ENCODE results near the gene ADISSP.

ADISSP gene

DNA sequence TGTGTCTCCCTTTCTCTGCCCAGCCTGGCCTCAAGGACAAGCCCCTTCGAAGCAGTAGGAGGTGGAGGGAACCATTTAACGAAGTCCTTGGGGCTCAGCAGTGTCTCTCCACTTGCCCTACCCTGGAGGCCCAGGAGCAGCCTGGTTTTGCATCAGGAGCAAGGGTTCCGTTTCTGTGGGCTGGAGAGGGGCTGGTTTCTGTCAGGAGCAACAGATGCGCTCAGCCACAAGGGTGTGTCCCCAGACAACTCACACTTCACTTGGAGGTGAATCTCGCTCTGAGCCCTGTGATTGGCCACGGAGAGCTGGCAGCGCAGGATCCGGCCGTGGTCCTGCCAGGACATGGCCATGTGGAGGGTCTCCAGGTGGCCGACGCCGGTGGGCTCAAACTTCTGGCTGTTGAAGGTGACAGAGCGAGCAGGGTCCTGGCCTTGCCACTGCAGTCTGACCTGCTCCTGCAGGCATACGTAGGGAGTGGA is 62.0 kb downstream of the ADISSP start:
- Histone ChIP-seq H3K79me2 (ENCODE audit: control insufficient read depth, insufficient read depth, low read length, poor library complexity) (no peaks in the 10 kb centered on the region), H2AK5ac (ENCODE audit: low read length) (no peak overlapping the region), H2BK120ac (ENCODE audit: insufficient read depth, low read length, poor library complexity) (no peak overlapping the region), H2AFZ (ENCODE audit: insufficient read depth, low read length, poor library complexity) (no peak overlapping the region), H2BK12ac (ENCODE audit: low read length) (no peak overlapping the region), H3K4ac (ENCODE audit: low read depth, low read length) (no peak overlapping the region), H3K27me3 (ENCODE audit: insufficient read depth, low read length) (no peaks in the 10 kb centered on the region), H3K4me3 (ENCODE audit: low read depth, low read length) (no peak overlapping the region), H3K79me1 (ENCODE audit: low read length) (no peaks in the 10 kb centered on the region), H4K91ac (ENCODE audit: low read depth, low read length) (no peak overlapping the region), H4K12ac (ENCODE audit: low read depth, low read length) (no peak overlapping the region), H3K9ac (ENCODE audit: low read length) (no peak overlapping the region), H2BK5ac (ENCODE audit: low read depth, low read length, poor library complexity) (no peak overlapping the region), H3K4me2 (ENCODE audit: low read length) (no peak overlapping the region), H3K36me3 (ENCODE audit: control insufficient read depth in 1 of 2, insufficient read depth in 2 of 2, low read length in 2 of 2) (no peaks in the 10 kb centered on the region), H3K27ac (ENCODE audit: low read depth, low read length) (no peak overlapping the region), H3K9me3 (ENCODE audit: insufficient read depth, low read depth, low read length) (peaks cover 4% of the 10 kb centered on the region), H3K18ac (ENCODE audit: low read length) (no peak overlapping the region), H3K23ac (ENCODE audit: low read length) (no peak overlapping the region), H3K14ac (ENCODE audit: low read length) (no peak overlapping the region), H3K4me1 (ENCODE audit: control insufficient read depth in 1 of 2, insufficient read depth in 2 of 2, low read length in 2 of 2) (no peaks in the 10 kb centered on the region), H4K8ac (ENCODE audit: low read depth, low read length) (no peak overlapping the region)
- no peak for DNase-seq
- WGBS (ENCODE audit: extremely low coverage, insufficient coverage, insufficient read length), result no CpG with 5 or more reads among the region's 14 CpGs

DNA sequence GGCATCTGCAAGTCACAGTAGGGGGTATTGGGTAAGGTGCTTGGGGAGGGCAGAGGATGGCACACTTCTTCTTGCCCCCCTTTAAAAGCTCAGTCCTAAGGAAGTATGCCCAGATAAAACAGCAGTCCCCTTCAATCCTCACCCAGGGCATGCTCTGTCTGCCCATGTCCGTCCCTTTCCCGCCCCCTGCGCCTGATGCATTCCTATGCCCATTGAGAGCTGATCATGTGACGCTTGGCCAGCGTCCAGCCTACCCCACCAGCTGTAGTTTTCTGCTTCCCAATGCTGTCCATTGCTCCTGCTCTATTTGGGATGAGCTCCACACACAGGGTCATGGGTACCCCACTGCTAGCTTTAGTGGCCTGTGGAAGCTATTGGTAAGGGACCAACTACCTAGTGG is 63.5 kb downstream of the ADISSP start:
- Histone ChIP-seq H4K12ac (ENCODE audit: low read depth, low read length) (no peak overlapping the region), H2BK5ac (ENCODE audit: low read depth, low read length, poor library complexity) (no peak overlapping the region), H3K9me3 (ENCODE audit: insufficient read depth, low read depth, low read length) (peaks cover 4% of the 10 kb centered on the region), H2BK120ac (ENCODE audit: insufficient read depth, low read length, poor library complexity) (no peak overlapping the region), H3K4me3 (ENCODE audit: low read depth, low read length) (no peak overlapping the region), H2AFZ (ENCODE audit: insufficient read depth, low read length, poor library complexity) (no peak overlapping the region), H3K79me2 (ENCODE audit: control insufficient read depth, insufficient read depth, low read length, poor library complexity) (no peaks in the 10 kb centered on the region), H3K27ac (ENCODE audit: low read depth, low read length) (no peak overlapping the region), H2AK5ac (ENCODE audit: low read length) (no peak overlapping the region), H3K4ac (ENCODE audit: low read depth, low read length) (no peak overlapping the region), H4K91ac (ENCODE audit: low read depth, low read length) (no peak overlapping the region), H2BK12ac (ENCODE audit: low read length) (no peak overlapping the region), H3K79me1 (ENCODE audit: low read length) (no peaks in the 10 kb centered on the region), H3K4me2 (ENCODE audit: low read length) (no peak overlapping the region), H3K36me3 (ENCODE audit: control insufficient read depth in 1 of 2, insufficient read depth in 2 of 2, low read length in 2 of 2) (no peaks in the 10 kb centered on the region), H3K9ac (ENCODE audit: low read length) (no peak overlapping the region), H3K14ac (ENCODE audit: low read length) (no peak overlapping the region), H3K4me1 (ENCODE audit: control insufficient read depth in 1 of 2, insufficient read depth in 2 of 2, low read length in 2 of 2) (no peaks in the 10 kb centered on the region), H4K8ac (ENCODE audit: low read depth, low read length) (no peak overlapping the region), H3K27me3 (ENCODE audit: insufficient read depth, low read length) (no peaks in the 10 kb centered on the region), H3K18ac (ENCODE audit: low read length) (no peak overlapping the region), H3K23ac (ENCODE audit: low read length) (no peak overlapping the region)
- no CpG with 5 or more reads among the region's 5 CpGs for WGBS (ENCODE audit: extremely low coverage, insufficient coverage, insufficient read length)
- no peak for DNase-seq

Measured in trophoblast cell (in vitro differentiated cells and primary cell).